Fibroblast of skin of back (primary cell): ENCODE results near the gene RHBDF1. TPM values are rescaled to one million over a fixed set of nuclear protein-coding genes. Genes with fewer than 3 reads are reported as not detected.

Experiments used
- DNase-seq: peaks from one replicate; pipeline ENCODE4 v3.0.0-alpha.2; 2013
- polyA plus RNA-seq, 2 experiments: library from polyadenylated mRNA; unstranded; fragments of 120-200 nt; gene quantifications; one replicate each; pipeline ENCODE4 v1.2.1, GENCODE V29; 2013; ENCODE audit not compliant: insufficient read length in 2 of 2

RHBDF1 gene
- polyA plus RNA-seq (2013, experiment 1 of 2; ENCODE audit: insufficient read length): 46.5 TPM
- polyA plus RNA-seq (2013, experiment 2 of 2; ENCODE audit: insufficient read length): 34.4 TPM

- peak; percentile 70 for DNase-seq
These were observed at the start of gene RHBDF1 for GRCh38 chr16:72561-73548. RHBDF1 (minus strand) TSS chr16:72631; CDS start chr16:65015, 7,616 bp downstream.

DNA sequence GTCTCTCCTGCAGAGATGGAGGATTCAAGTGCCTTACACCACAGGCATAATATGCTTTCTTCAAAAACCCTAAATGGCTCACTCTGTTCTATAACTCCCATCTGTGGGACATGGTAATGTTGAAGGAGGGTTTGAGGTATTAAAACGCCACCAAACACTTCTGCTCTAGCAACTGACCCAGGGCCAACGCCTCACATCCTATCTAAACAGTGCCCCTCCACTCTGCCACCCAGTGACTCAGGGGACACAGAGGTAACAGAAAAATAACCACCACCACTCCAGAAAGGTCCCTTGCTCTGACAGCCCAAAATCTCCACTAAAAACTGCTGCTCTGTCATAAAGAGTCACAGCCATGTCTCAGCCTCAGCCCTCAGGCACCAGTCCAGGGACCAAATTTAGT lies 48.3 kb upstream of the RHBDF1 start:
- DNase-seq: no peak

- no peak for DNase-seq
These were observed 47.5 kb upstream of the RHBDF1 start for GRCh38 chr16:119835-120491.

GRCh38 chr16:119295-119694 lies 46.9 kb upstream of the RHBDF1 start:
- DNase-seq: no peak

- no peak for DNase-seq
These were observed 46.4 kb upstream of the RHBDF1 start for GRCh38 chr16:118857-119256.

GRCh38 chr16:117379-118365 lies 45.2 kb upstream of the RHBDF1 start:
- DNase-seq: peak; percentile 57

GRCh38 chr16:116015-116414 lies 43.6 kb upstream of the RHBDF1 start:
- no peak for DNase-seq

- no peak for DNase-seq
These were observed 41.9 kb upstream of the RHBDF1 start for GRCh38 chr16:114327-114726.

DNA sequence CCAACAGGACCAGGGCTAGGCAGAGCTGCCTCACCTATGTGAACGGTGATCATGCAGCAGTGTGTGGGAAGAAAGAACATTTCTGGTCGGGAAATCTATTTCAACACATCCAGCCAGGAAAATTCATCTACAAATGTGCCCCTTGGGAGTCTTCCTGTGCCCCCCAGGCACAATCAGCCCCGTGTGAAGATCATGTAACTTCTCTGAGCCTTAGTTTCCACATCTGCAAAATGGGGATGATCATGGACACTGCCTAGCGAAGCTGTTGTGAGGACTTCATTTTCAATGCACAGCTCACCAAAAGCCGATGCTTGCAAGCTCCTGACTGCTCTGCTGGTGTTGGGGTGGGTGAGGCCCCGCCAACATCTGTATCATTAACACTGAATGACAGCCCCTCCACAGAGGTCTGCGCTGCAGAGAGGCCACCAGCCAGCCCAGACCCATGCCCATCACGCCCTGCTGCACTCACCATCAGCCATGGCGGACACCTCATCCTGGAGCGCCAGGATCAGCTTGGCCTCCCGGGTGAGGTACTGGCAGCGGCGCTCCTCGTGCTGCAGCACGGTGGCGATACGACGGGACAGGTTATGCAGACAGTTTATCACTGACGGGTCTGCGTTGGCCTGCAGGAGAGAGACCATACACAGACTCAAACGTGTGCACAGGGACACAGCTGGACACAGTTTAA lies 39.9 kb upstream of the RHBDF1 start:
- no peak for DNase-seq

DNA sequence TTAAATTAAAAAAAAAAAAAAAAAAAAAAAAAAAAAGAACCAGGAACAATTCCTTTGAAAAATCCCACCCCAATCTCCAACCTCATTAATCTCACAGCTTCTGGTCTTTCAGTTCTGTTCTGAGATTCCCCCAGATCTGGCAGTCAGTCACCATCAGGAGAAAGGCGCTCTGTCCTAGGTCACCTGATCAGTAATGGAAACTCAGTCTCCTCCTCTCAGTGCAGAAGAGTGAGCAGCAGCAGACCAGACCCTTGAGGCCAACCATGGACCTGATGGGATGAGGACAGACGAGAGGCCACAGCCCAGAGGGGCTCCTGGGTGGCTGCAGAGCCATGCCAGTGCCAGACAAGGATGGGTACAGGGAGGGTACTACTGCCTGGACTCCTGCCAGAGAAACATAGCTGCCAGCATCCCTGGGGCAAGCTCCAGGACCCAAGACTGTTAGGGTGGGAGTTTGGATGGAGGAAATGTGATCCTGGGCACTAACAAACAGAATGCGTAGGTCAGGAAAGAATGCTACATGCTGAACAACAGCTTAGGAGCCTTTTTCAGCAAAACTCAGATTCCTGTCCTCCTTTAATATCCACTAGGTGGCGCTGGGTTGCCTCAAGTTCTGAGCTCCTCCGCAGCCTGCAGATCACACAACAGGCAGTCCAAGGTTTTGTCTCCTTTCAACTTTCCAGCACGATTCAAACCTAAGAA lies 34.3 kb upstream of the RHBDF1 start:
- peak; percentile 71 for DNase-seq

DNA sequence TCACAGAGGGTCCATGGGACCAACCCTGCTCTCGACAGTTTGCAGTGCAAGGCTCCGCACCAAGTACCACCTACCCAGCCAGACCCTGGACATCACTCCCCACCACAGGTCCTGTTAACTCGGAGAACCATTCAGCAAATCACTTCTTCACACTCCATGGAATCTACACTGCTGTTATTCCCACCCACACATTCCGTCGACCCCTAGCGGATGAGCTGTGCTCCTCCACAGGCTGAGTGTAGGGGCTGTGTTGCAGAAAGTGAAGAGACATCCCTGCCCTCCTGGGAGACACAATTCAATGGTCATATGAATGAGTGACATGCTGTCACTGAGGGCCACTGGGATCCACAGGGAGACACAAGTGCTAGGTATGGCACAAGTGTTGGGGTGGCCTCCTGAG lies 33.1 kb upstream of the RHBDF1 start:
- no peak for DNase-seq

- no peak for DNase-seq
These were observed 32.5 kb upstream of the RHBDF1 start for GRCh38 chr16:104928-105327.

GRCh38 chr16:104355-104754 lies 31.9 kb upstream of the RHBDF1 start:
- no peak for DNase-seq

- DNase-seq: no peak
These were observed 29.8 kb upstream of the RHBDF1 start for GRCh38 chr16:102060-102855.

DNA sequence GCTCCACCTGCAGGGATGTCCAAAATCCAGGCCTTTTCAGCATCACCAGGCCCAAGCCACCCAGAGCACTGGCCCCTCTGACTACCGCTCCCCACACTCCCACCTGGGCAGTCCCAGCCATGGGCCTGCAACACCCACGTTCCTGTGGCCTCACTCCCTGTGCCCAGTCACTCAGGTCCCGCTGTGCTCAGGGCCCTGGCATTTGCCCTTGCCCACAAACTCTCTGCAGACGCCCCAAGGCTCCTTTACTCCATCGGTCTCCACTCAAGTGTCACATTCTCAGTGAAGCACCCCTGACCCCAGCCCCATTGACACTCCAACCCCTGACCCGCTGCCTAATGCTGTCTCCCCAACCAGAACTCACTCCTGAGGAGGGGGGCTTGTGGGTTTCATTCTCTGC lies 29.2 kb upstream of the RHBDF1 start:
- no peak for DNase-seq

DNA sequence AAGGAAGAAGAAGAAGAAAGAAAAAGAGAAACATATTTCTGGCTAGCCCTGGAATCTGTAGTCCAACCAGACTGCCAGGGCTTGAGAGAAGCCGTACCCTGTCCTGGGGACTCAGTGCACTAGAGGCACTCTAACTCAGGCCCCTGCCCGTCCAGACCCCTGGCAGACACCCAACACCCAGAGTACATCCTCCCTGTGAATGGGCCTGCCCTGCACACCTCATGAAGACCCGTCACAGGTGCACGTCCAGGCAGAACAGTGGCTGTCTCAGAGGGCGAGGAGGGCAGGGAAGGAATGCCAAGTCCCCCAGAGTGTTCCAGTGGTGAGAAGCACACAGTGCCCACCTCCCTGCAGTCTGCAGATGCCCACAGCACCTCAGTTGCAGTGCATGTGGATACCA lies 28.6 kb upstream of the RHBDF1 start:
- DNase-seq: no peak

DNA sequence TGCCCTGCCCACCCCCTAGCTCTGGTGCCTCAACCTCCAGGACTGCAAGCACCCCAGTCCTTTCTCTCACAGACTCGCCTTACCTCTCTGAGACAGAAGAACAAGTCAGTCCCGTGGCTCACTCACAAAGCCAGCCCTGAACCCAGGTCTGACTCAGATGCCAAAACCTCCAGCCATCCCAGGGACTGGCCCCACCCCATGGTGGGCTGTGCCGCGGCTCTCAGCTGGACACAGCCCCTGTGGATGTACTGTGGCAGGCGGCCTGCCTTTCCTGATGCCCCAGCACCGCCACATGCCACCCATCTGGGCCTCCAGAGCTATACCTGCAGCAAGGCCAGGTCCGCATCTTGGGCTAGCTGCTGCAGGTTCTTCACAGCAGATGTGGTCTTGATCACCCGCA lies 25.4 kb upstream of the RHBDF1 start:
- peak; percentile 38 for DNase-seq

GRCh38 chr16:96935-97381 lies 24.5 kb upstream of the RHBDF1 start:
- DNase-seq: peak; percentile 87

DNA sequence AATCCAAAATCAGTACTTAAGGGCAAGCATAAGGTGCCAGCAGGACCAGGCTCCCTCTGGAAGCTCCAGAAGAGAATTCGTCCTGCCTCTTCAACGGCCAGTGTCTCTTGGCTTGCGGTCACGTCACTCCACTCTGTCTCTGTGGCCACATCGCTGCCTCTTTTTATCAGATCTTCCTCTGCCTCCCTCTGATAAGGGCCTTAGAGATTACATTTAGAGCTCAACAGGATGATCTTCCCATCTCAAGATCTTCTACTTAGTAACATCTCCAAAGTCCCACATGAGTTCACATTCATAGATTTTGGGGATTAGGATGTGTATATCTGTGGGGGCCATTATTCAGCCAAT lies 22.5 kb upstream of the RHBDF1 start:
- DNase-seq: no peak
